Measurements from ENCODE around the gene SIGLECL1.

Gene SIGLECL1

DNA sequence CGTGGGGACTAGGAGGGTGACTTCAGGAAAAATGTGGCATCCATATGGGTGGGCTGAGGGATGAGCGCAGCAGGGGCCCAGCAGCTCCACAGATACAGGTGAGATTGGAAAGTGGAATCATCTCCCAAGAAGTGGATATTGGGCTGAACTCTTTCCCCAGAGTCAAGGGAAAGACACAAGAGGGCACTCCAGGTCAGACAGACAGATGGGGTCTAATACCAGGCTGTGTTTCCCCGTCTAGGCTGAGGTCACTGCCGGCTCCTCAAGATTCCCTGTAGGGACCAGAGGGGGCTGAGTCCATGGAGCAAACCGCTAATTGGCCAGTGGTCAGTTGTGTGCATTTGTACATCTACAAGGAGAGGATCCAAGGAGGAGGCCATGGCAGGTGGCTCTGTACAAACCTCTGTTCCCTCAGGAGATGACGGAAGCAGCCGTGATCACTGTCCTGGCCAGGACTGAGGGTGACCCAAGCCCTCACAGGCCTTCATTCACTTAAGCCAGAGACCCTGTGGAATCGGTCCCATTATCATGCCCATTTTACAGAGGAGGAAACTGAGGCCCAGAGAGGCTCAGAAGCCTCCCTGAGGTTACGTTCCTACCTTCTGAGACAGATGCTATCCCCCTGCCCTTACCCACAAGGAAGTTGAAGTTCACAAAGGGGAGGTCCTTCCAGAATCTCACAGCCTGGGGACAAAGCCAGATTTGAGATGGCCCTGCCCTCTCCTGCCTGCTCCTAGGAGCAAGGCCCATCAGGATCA lies 45.6 kb downstream of the SIGLECL1 start:
- Histone ChIP-seq H2AFZ (ENCODE audit: low read length) (no peak overlapping the region), H4K20me1 (ENCODE audit: insufficient read depth, low read length) (no peaks in the 10 kb centered on the region), H3K79me2 (ENCODE audit: low read length) (no peaks in the 10 kb centered on the region), H3K9me2 (replicated peaks; ENCODE audit: insufficient read depth, low read length) (no peaks in the 10 kb centered on the region), H3K36me3 (replicated peaks; ENCODE audit: insufficient read depth, low read length) (no peaks in the 10 kb centered on the region), H3K9me3 (replicated peaks; ENCODE audit: insufficient read depth, low read length) (no peaks in the 10 kb centered on the region), H3K4me2 (ENCODE audit: low read depth, low read length) (no peak overlapping the region), H3K27ac (ENCODE audit: low read length) (no peak overlapping the region), H3K27me3 (replicated peaks; ENCODE audit: insufficient read depth, low read length) (no peaks in the 10 kb centered on the region), H3K4me3 (ENCODE audit: low read length) (no peak overlapping the region), H3K4me1 (ENCODE audit: low read length) (no peaks in the 10 kb centered on the region), H3K9ac (ENCODE audit: low read length) (no peak overlapping the region), H3F3A (ENCODE audit: insufficient read depth, low read length) (no peaks in the 10 kb centered on the region)
- DNase-seq, result no peak
- TF ChIP-seq, protein P1, sequence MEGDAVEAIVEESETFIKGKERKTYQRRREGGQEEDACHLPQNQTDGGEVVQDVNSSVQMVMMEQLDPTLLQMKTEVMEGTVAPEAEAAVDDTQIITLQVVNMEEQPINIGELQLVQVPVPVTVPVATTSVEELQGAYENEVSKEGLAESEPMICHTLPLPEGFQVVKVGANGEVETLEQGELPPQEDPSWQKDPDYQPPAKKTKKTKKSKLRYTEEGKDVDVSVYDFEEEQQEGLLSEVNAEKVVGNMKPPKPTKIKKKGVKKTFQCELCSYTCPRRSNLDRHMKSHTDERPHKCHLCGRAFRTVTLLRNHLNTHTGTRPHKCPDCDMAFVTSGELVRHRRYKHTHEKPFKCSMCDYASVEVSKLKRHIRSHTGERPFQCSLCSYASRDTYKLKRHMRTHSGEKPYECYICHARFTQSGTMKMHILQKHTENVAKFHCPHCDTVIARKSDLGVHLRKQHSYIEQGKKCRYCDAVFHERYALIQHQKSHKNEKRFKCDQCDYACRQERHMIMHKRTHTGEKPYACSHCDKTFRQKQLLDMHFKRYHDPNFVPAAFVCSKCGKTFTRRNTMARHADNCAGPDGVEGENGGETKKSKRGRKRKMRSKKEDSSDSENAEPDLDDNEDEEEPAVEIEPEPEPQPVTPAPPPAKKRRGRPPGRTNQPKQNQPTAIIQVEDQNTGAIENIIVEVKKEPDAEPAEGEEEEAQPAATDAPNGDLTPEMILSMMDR (IDR thresholded peaks at IDR 0.05; ENCODE audit: low read length), result no peak
- no peak for TF ChIP-seq EZH2phosphoT487 (IDR thresholded peaks at IDR 0.05; ENCODE audit: low read length)
- no peak for TF ChIP-seq EZH2 (optimal IDR thresholded peaks at IDR 0.05; ENCODE audit: low read depth, low read length)

DNA sequence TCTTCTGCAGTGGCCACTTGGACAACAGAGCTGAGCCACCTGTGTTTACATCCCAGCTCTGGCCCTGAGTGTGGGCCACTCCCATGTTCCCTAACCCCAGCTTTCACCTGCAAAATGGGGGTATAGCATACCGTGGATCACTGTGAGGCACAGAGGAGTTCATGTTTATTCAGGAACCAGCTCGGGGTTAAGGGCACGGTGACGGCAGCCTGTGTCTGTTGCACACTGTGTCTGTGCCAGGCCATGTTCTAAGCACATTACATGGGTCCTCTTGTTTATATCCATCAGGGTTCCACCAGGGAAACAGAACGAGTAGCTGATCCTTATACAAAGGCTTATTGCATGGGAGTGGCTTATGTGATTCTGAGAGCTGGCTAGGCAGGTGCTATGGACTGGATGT lies 46.5 kb downstream of the SIGLECL1 start:
- no peaks in the 10 kb centered on the region for H3K9me3 ChIP-seq (replicated peaks; ENCODE audit: insufficient read depth, low read length)
- H3K4me3 ChIP-seq (ENCODE audit: low read length), result no peak overlapping the region
- no peaks in the 10 kb centered on the region for H3K36me3 ChIP-seq (replicated peaks; ENCODE audit: insufficient read depth, low read length)
- H3K27ac ChIP-seq (ENCODE audit: low read length), result no peak overlapping the region
- no peak overlapping the region for H2AFZ ChIP-seq (ENCODE audit: low read length)
- H3K27me3 ChIP-seq (replicated peaks; ENCODE audit: insufficient read depth, low read length), result no peaks in the 10 kb centered on the region
- H3K9me2 ChIP-seq (replicated peaks; ENCODE audit: insufficient read depth, low read length), result no peaks in the 10 kb centered on the region
- DNase-seq, result no peak
- H3K4me2 ChIP-seq (ENCODE audit: low read depth, low read length), result no peak overlapping the region
- no peaks in the 10 kb centered on the region for H3K4me1 ChIP-seq (ENCODE audit: low read length)
- no peaks in the 10 kb centered on the region for H3K79me2 ChIP-seq (ENCODE audit: low read length)
- no peaks in the 10 kb centered on the region for H3F3A ChIP-seq (ENCODE audit: insufficient read depth, low read length)
- TF ChIP-seq, protein P1 (IDR thresholded peaks at IDR 0.05; ENCODE audit: low read length), result no peak
- no peak for TF ChIP-seq EZH2 (optimal IDR thresholded peaks at IDR 0.05; ENCODE audit: low read depth, low read length)
- no peak for TF ChIP-seq EZH2phosphoT487 (IDR thresholded peaks at IDR 0.05; ENCODE audit: low read length)
- no peaks in the 10 kb centered on the region for H4K20me1 ChIP-seq (ENCODE audit: insufficient read depth, low read length)
- no peak overlapping the region for H3K9ac ChIP-seq (ENCODE audit: low read length)

DNA sequence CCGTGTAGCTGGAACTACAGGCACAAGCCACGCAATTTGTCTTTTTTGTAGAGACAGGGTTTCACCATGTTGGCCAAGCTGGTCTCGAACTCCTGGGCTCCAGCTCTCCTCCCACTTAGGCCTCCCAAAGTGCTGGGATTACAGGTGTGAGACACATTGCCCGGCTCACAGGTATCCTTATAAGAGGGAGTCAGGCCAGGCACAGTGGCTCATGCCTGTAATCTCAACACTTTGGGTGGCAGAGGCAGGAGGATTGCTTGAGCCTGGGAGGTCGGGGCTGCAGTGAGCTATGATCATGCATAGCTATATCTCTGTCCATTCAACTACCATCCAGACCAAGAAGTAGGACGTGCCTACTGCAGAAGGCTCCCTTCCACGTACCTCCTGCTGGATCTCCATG lies 50.4 kb downstream of the SIGLECL1 start:
- H3F3A ChIP-seq (ENCODE audit: insufficient read depth, low read length), result no peaks in the 10 kb centered on the region
- no peak for TF ChIP-seq EZH2phosphoT487 (IDR thresholded peaks at IDR 0.05; ENCODE audit: low read length)
- H3K79me2 ChIP-seq (ENCODE audit: low read length), result no peaks in the 10 kb centered on the region
- no peak overlapping the region for H3K9ac ChIP-seq (ENCODE audit: low read length)
- H3K27me3 ChIP-seq (replicated peaks; ENCODE audit: insufficient read depth, low read length), result no peaks in the 10 kb centered on the region
- H3K4me2 ChIP-seq (ENCODE audit: low read depth, low read length), result no peak overlapping the region
- no peak overlapping the region for H3K4me3 ChIP-seq (ENCODE audit: low read length)
- no peaks in the 10 kb centered on the region for H3K9me3 ChIP-seq (replicated peaks; ENCODE audit: insufficient read depth, low read length)
- H3K36me3 ChIP-seq (replicated peaks; ENCODE audit: insufficient read depth, low read length), result no peaks in the 10 kb centered on the region
- DNase-seq, result no peak
- no peaks in the 10 kb centered on the region for H3K9me2 ChIP-seq (replicated peaks; ENCODE audit: insufficient read depth, low read length)
- no peak overlapping the region for H3K27ac ChIP-seq (ENCODE audit: low read length)
- no peaks in the 10 kb centered on the region for H4K20me1 ChIP-seq (ENCODE audit: insufficient read depth, low read length)
- no peak overlapping the region for H2AFZ ChIP-seq (ENCODE audit: low read length)
- no peaks in the 10 kb centered on the region for H3K4me1 ChIP-seq (ENCODE audit: low read length)

DNA sequence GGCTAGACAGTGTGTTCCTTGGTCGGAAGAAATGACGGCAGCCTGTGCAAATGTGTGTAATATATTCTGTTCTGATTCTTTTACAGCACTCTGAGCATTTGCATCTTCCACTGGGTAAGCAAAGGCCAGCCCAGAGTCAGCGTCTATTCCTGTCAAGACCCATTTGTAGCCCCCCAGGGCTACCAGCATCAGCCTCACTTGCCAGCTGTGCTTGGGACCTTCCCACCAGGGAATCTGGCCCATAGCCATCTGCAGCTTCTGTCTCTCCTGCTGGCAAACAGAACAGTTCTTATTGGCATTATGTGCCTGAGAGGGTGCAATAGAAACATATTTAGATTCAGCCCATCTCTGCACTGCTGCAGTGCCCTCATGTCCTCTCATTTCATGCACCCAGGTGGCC lies 54.6 kb downstream of the SIGLECL1 start:
- Histone ChIP-seq H3K4me3 (ENCODE audit: low read length) (no peak overlapping the region), H3K9me2 (replicated peaks; ENCODE audit: insufficient read depth, low read length) (no peaks in the 10 kb centered on the region), H3K36me3 (replicated peaks; ENCODE audit: insufficient read depth, low read length) (no peaks in the 10 kb centered on the region), H3K4me2 (ENCODE audit: low read depth, low read length) (no peak overlapping the region), H4K20me1 (ENCODE audit: insufficient read depth, low read length) (no peaks in the 10 kb centered on the region), H3F3A (ENCODE audit: insufficient read depth, low read length) (no peaks in the 10 kb centered on the region), H2AFZ (ENCODE audit: low read length) (no peak overlapping the region), H3K79me2 (ENCODE audit: low read length) (no peaks in the 10 kb centered on the region), H3K9ac (ENCODE audit: low read length) (no peak overlapping the region), H3K27me3 (replicated peaks; ENCODE audit: insufficient read depth, low read length) (no peaks in the 10 kb centered on the region), H3K4me1 (ENCODE audit: low read length) (no peaks in the 10 kb centered on the region), H3K27ac (ENCODE audit: low read length) (no peak overlapping the region), H3K9me3 (replicated peaks; ENCODE audit: insufficient read depth, low read length) (no peaks in the 10 kb centered on the region)
- no peak for DNase-seq
- TF ChIP-seq, protein P1 (IDR thresholded peaks at IDR 0.05; ENCODE audit: low read length), result no peak
- no peak for TF ChIP-seq EZH2 (optimal IDR thresholded peaks at IDR 0.05; ENCODE audit: low read depth, low read length)
- TF ChIP-seq EZH2phosphoT487 (IDR thresholded peaks at IDR 0.05; ENCODE audit: low read length), result no peak
